ENCODE results near the gene AOPEP.

DNA sequence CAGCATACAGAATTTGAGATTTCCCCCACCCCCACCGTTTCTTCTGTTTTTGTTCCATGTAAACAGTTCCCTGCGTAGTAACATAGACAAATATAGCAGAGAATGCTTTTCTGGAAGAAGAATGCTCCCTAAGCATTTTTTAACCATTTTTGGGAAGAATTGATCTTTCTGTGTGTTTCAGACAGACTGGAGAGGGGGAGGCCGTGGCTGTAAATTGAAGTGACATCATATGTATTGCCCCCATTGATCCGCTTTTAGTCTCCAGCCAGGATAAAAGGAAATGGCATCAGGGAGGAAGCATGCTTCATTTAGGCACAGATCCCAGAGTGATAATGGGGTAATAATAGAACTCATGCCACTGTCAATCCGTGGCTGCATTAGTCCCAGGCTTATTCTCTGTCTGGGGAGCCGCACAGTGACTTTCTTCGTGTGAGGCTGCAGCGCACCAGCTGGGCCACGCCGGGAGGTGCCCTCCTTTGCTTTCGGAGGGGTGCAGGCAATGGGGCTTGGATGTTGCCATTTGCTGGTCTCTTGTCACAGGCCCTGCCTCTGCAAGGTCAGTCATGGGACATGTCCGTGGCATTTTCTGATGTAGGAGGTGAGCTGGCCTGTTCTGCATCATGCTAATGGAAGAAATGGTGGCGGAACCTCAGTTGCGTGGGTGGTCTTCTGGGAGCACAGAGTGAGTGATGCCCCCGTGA lies 329.5 kb downstream of the AOPEP start:
- TF ChIP-seq, protein P1, sequence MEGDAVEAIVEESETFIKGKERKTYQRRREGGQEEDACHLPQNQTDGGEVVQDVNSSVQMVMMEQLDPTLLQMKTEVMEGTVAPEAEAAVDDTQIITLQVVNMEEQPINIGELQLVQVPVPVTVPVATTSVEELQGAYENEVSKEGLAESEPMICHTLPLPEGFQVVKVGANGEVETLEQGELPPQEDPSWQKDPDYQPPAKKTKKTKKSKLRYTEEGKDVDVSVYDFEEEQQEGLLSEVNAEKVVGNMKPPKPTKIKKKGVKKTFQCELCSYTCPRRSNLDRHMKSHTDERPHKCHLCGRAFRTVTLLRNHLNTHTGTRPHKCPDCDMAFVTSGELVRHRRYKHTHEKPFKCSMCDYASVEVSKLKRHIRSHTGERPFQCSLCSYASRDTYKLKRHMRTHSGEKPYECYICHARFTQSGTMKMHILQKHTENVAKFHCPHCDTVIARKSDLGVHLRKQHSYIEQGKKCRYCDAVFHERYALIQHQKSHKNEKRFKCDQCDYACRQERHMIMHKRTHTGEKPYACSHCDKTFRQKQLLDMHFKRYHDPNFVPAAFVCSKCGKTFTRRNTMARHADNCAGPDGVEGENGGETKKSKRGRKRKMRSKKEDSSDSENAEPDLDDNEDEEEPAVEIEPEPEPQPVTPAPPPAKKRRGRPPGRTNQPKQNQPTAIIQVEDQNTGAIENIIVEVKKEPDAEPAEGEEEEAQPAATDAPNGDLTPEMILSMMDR (IDR thresholded peaks at IDR 0.05): no peak
- TF ChIP-seq POLR2A (IDR thresholded peaks at IDR 0.05): no peak
